HG03575 (cell line): ENCODE measurements around the gene KCTD3.

ENCODE experiments used
- ATAC-seq: cut with Tn5 transposase; IDR thresholded peaks from one replicate; pipeline ENCODE4 v1.9.1; 2021; ENCODE audit not compliant: unreplicated experiment, insufficient number of reproducible peaks, low FRiP score; ENCODE audit errors: extremely low read depth

KCTD3 gene

GRCh38 chr1:215554865-215555264, 12.2 kb upstream of the KCTD3 start:
- ATAC-seq, result no peak

- no peak for ATAC-seq
Observed at GRCh38 chr1:215555531-215555930, 11.6 kb upstream of the KCTD3 start.

- ATAC-seq, result no peak
Observed at GRCh38 chr1:215556996-215557395, 10.1 kb upstream of the KCTD3 start.

GRCh38 chr1:215557504-215557903, 9.6 kb upstream of the KCTD3 start:
- no peak for ATAC-seq

- no peak for ATAC-seq
Observed at GRCh38 chr1:215557992-215558626, 9.0 kb upstream of the KCTD3 start.

- ATAC-seq, result no peak
Observed at GRCh38 chr1:215567491-215568298, 591 bp downstream of the KCTD3 start.

GRCh38 chr1:215568299-215568692, 1.2 kb downstream of the KCTD3 start:
- no peak for ATAC-seq

- no peak for ATAC-seq
Observed at GRCh38 chr1:215569986-215570824, 3.1 kb downstream of the KCTD3 start.

- no peak for ATAC-seq
Observed at GRCh38 chr1:215581896-215582295, 14.8 kb downstream of the KCTD3 start.

GRCh38 chr1:215583185-215583749, 16.2 kb downstream of the KCTD3 start:
- ATAC-seq, result no peak

- no peak for ATAC-seq
Observed at GRCh38 chr1:215584389-215584788, 17.3 kb downstream of the KCTD3 start.

GRCh38 chr1:215589650-215590435, 22.7 kb downstream of the KCTD3 start:
- ATAC-seq, result no peak

- no peak for ATAC-seq
Observed at GRCh38 chr1:215590779-215591491, 23.8 kb downstream of the KCTD3 start.

- ATAC-seq, result no peak
Observed at GRCh38 chr1:215594640-215595039, 27.5 kb downstream of the KCTD3 start.

- ATAC-seq, result no peak
Observed at GRCh38 chr1:215595231-215595630, 28.1 kb downstream of the KCTD3 start.

- no peak for ATAC-seq
Observed at GRCh38 chr1:215597961-215598360, 30.9 kb downstream of the KCTD3 start.

GRCh38 chr1:215599418-215600074, 32.4 kb downstream of the KCTD3 start:
- no peak for ATAC-seq
